ENCODE data around the gene GSTT2B. TPM values are rescaled to one million over a fixed set of nuclear protein-coding genes. Genes with fewer than 3 reads are reported as not detected.

The GSTT2B gene
- total and polyA plus RNA-seq, 10 of the 15 experiments (the other 5 are each of a cell fraction or from before 2014, with no cell fraction given), result 0.15 to 0.29 (median 0.21) TPM; not detected in 7

DNA sequence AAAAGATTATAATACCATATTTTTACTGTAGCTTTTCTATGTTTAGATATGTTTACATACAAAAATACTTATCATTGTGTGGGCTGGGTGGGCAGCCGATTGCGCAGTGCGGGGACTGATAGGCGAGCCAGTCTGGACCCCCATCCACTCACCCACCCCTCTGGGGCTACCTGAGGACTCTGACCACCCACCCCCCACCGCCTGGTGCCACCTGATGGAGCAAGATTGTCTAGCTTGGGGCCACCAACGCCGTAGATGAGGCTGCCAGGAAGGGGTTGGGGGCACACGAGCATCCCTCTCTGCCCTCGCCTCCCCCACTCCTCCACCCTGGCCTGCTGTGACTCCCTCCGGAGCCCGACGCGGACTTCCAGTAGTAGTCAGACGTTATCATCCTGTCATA is 34.4 kb downstream of the GSTT2B start:
- in situ Hi-C loops (cut with MboI), result loop anchor here (5.0 kb wide), 1 partner anchor 46 kb away; the partner anchor contains the start of gene DDT
- CTCF ChIA-PET, result no interaction called here
- Histone ChIP-seq H4K20me1 (ENCODE audit: control insufficient read depth, insufficient read depth) (no peaks in the 10 kb centered on the region), H3K9ac (ENCODE audit: control insufficient read depth, insufficient read depth, low read length) (no peak overlapping the region), H3K9me3 (replicated peaks; ENCODE audit: control insufficient read depth, insufficient read depth, low read length) (peaks cover 10% of the 10 kb centered on the region), H3K36me3 (ENCODE audit: control insufficient read depth in 2 of 2, insufficient read depth in 2 of 2, low read length in 1 of 2) (peaks cover 3 to 34% of the 10 kb centered on the region in 2 experiments), H2AFZ (ENCODE audit: control insufficient read depth, low read depth, low read length) (no peak overlapping the region), H3K79me2 (ENCODE audit: control insufficient read depth, insufficient read depth, low read length) (no peaks in the 10 kb centered on the region; the same call in 1 of the 2 replicates), H3K4me2 (ENCODE audit: control insufficient read depth, insufficient read depth) (no peak overlapping the region), H3K27ac (ENCODE audit: control insufficient read depth, insufficient read depth) (no peak overlapping the region), H3K27me3 (replicated peaks in 1 of 2; ENCODE audit: control insufficient read depth in 2 of 2, insufficient read depth in 2 of 2, low read length in 1 of 2) (no peaks in the 10 kb centered on the region), H3K4me1 (ENCODE audit: control insufficient read depth, insufficient read depth, low read length) (no peaks in the 10 kb centered on the region), H3K4me3 (no peak overlapping the region)
- DNase-seq (ENCODE audit: low read depth, low spot score) (no peak), ATAC-seq (no peak), FAIRE-seq (no peak)
- WGBS (ENCODE audit: insufficient coverage, insufficient replicate concordance, low lambda C conversion rate, missing lambda C conversion rate), result 77% methylated on average over 14 of the region's 14 CpGs
- TF ChIP-seq BCL11A (IDR thresholded peaks at IDR 0.05; ENCODE audit: low read depth, low read length) (no peak), CHD4 (IDR thresholded peaks at IDR 0.05) (no peak), CEBPB (IDR thresholded peaks at IDR 0.05; ENCODE audit: borderline replicate concordance in 1 of 2, low read depth in 2 of 2, low read length in 2 of 2) (no peak), PBX3 (IDR thresholded peaks at IDR 0.05; ENCODE audit: insufficient replicate concordance, low read depth, low read length) (no peak), POU2F2 (IDR thresholded peaks at IDR 0.05; ENCODE audit: borderline replicate concordance, low read depth, low read length) (no peak), RB1 (IDR thresholded peaks at IDR 0.05; ENCODE audit: borderline replicate concordance) (no peak), ZNF207 (IDR thresholded peaks at IDR 0.05; ENCODE audit: borderline replicate concordance) (no peak), SUZ12 (IDR thresholded peaks at IDR 0.05; ENCODE audit: unreplicated experiment) (no peak), ZNF592 (IDR thresholded peaks at IDR 0.05) (no peak), IRF4 (IDR thresholded peaks at IDR 0.05; ENCODE audit: low read depth, low read length) (no peak), ATF7 (IDR thresholded peaks at IDR 0.05; ENCODE audit: low read depth) (no peak), ELK1 (IDR thresholded peaks at IDR 0.05; ENCODE audit: low read depth, low read length) (no peak)
- TF ChIP-seq, protein P1, sequence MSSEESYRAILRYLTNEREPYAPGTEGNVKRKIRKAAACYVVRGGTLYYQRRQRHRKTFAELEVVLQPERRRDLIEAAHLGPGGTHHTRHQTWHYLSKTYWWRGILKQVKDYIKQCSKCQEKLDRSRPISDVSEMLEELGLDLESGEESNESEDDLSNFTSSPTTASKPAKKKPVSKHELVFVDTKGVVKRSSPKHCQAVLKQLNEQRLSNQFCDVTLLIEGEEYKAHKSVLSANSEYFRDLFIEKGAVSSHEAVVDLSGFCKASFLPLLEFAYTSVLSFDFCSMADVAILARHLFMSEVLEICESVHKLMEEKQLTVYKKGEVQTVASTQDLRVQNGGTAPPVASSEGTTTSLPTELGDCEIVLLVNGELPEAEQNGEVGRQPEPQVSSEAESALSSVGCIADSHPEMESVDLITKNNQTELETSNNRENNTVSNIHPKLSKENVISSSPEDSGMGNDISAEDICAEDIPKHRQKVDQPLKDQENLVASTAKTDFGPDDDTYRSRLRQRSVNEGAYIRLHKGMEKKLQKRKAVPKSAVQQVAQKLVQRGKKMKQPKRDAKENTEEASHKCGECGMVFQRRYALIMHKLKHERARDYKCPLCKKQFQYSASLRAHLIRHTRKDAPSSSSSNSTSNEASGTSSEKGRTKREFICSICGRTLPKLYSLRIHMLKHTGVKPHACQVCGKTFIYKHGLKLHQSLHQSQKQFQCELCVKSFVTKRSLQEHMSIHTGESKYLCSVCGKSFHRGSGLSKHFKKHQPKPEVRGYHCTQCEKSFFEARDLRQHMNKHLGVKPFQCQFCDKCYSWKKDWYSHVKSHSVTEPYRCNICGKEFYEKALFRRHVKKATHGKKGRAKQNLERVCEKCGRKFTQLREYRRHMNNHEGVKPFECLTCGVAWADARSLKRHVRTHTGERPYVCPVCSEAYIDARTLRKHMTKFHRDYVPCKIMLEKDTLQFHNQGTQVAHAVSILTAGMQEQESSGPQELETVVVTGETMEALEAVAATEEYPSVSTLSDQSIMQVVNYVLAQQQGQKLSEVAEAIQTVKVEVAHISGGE (CRISPR knock-in tag; IDR thresholded peaks at IDR 0.05), result no peak
- BruUV-seq (replicated peaks), result no TSS peak
- SMC1A ChIA-PET (ENCODE audit: uncharacterized antibody, unreplicated experiment), result no interaction called here
- POLR2A ChIA-PET, result no interaction called here
- RAD21 ChIA-PET (ENCODE audit: unreplicated experiment), result no interaction called here
- intact Hi-C loops (cut with micrococcal nuclease; ENCODE audit: unreplicated experiment), result loop anchor here (5.0 kb wide), 1 partner anchor 46 kb away; the partner anchor contains the start of gene DDT
